ENCODE measurements around the gene SCARF2. TPM values are rescaled to one million over a fixed set of nuclear protein-coding genes. Genes with fewer than 3 reads are reported as not detected.
A peak's percentile ranks its signal among the peaks of the same experiment; 100 is the strongest.

SCARF2 gene
- total and polyA plus RNA-seq, 12 donors = 1.8 to 5.3 (median 3.3) TPM

- Histone ChIP-seq H3K9me3 (no peaks in the 10 kb centered on the region), H3K27ac (no peak overlapping the region), H3K27me3 (no peaks in the 10 kb centered on the region), H3K4me1 (no peaks in the 10 kb centered on the region), H3K4me3 (no peak overlapping the region), H3K36me3 (peaks cover 0 to 66% (median 20%) of the 10 kb centered on the region in 9 donors)
- no peak for TF ChIP-seq CTCF (IDR thresholded peaks at IDR 0.05)
- DNase-seq (no peak), ATAC-seq (peak in 1 of 8 donors; percentile 38)
- intact Hi-C loops (cut with DNase I) = no loop called here
- WGBS, 2 donors = 97% methylated on average over 45 of the region's 45 CpGs
Observed at GRCh38 chr22:20405291-20405930, 32.2 kb downstream of the SCARF2 start.

GRCh38 chr22:20404881-20405280 is 32.7 kb downstream of the SCARF2 start:
- no peak overlapping the region for H3K27ac ChIP-seq
- H3K4me3 ChIP-seq = no peak overlapping the region
- ATAC-seq (no peak), DNase-seq (no peak)
- no peaks in the 10 kb centered on the region for H3K9me3 ChIP-seq
- TF ChIP-seq CTCF (IDR thresholded peaks at IDR 0.05) = no peak
- H3K4me1 ChIP-seq = no peaks in the 10 kb centered on the region
- H3K27me3 ChIP-seq = no peaks in the 10 kb centered on the region
- peaks cover 0 to 66% (median 20%) of the 10 kb centered on the region in 9 donors for H3K36me3 ChIP-seq
- WGBS, 2 donors = 96 to 97% methylated on average over 18 of the region's 18 CpGs
- intact Hi-C loops (cut with DNase I) = no loop called here

DNA sequence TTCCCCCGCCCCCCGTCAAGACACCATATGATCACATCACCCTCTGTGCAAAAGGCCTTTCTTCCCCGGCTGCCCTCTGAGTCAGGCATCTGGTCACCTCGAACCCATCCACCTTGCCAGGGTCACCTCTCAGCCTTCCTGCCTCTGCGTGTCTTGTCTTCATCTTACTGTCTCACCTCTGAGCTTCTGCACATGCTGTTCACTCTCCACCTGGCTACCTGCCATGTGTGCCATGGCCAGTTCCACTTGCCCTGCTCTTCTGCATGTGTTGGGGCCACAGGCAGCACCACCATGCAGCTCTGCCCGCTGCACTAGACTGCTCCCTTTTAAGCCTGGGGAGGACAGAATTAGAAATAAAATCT is 33.9 kb downstream of the SCARF2 start:
- Histone ChIP-seq H3K4me1 (no peaks in the 10 kb centered on the region), H3K36me3 (peaks cover 0 to 66% (median 20%) of the 10 kb centered on the region in 9 donors), H3K9me3 (no peaks in the 10 kb centered on the region), H3K27me3 (no peaks in the 10 kb centered on the region), H3K27ac (peak overlapping the region in 1 of 10 donors; percentile 1), H3K4me3 (no peak overlapping the region)
- intact Hi-C loops (cut with DNase I) = no loop called here
- ATAC-seq = no peak
- WGBS, 2 donors = 93 to 98% methylated on average over 6 of the region's 6 CpGs
- no peak for DNase-seq
- TF ChIP-seq CTCF (IDR thresholded peaks at IDR 0.05) = no peak

DNA sequence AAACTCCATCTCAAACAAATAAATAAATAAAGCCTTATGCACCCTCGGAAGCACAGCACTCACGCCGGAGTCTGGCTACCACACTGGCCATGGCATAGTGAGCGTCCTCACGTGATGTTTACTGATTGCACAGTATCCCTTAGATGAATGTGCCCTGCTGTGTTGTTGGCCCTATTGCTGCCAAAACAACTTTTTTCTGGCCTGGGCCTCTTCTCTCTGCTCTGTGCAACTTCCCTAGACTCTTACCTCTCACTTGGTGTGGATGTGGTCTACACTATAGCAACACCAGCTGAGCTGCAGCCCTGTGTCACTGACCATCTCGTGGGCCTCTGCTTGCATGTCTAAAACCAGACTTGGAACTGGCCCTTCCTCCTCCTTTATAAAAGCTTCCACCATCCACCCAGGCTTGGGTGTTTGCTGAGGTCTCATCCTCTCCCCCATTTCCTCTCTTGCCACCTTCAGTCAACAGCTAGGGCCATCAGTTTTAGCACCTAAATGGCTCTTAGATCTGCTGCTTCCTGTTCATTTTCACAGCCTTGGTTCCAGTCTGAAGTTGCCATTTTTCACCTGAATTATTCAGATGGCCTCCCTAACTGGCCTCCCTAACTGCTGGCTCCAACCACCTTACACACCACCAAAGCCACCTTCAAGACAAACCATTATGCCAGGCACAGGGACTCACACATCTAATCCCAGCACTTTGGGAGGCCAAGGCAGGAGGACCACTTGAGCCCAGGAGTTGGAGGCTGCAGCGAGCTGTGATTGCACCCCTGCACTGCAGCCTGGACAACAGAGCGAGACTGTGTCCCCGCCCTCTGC is 34.5 kb downstream of the SCARF2 start:
- DNase-seq = no peak
- H3K4me3 ChIP-seq = no peak overlapping the region

More for the DNA sequence above, 34.5 kb downstream of the SCARF2 start:
- ATAC-seq = peak in 1 of 8 donors; percentile 14
- Histone ChIP-seq H3K9me3 (no peaks in the 10 kb centered on the region), H3K4me1 (no peaks in the 10 kb centered on the region), H3K36me3 (peaks cover 0 to 63% (median 20%) of the 10 kb centered on the region in 9 donors), H3K27ac (peak overlapping the region in 1 of 10 donors; percentile 1), H3K27me3 (no peaks in the 10 kb centered on the region)
- TF ChIP-seq CTCF (IDR thresholded peaks at IDR 0.05) = no peak
- intact Hi-C loops (cut with DNase I) = no loop called here
- WGBS, 2 donors = 95% methylated on average over 9 of the region's 9 CpGs

Data from heart right ventricle (tissue), 16 donors.